Astrocyte of the cerebellum (primary cell): Measurements from ENCODE around the gene KRT79.

Source experiments
- DNase-seq: peaks from one replicate; pipeline ENCODE4 v3.0.0-alpha.2; 2011; ENCODE audit warnings: low read depth
- H3K4me3 ChIP-seq: 2 replicates; pipeline ENCODE4 v1.5.1; 2011; ENCODE audit warnings: mild to moderate bottlenecking, low read depth, low read length, moderate library complexity
- in situ Hi-C: cut with HindIII; loops from 2 replicates; pipeline ENCODE4 v1.10.0; 2017; ENCODE audit warnings: low sequenced_read_pairs
- TF ChIP-seq, protein P1 (sequence below): IDR thresholded peaks from 2 replicates; pipeline ENCODE4 v1.5.1; 2012; ENCODE audit warnings: low read length, low read depth, moderate library complexity, mild to moderate bottlenecking; ENCODE audit errors: missing control alignments

The KRT79 gene

DNA sequence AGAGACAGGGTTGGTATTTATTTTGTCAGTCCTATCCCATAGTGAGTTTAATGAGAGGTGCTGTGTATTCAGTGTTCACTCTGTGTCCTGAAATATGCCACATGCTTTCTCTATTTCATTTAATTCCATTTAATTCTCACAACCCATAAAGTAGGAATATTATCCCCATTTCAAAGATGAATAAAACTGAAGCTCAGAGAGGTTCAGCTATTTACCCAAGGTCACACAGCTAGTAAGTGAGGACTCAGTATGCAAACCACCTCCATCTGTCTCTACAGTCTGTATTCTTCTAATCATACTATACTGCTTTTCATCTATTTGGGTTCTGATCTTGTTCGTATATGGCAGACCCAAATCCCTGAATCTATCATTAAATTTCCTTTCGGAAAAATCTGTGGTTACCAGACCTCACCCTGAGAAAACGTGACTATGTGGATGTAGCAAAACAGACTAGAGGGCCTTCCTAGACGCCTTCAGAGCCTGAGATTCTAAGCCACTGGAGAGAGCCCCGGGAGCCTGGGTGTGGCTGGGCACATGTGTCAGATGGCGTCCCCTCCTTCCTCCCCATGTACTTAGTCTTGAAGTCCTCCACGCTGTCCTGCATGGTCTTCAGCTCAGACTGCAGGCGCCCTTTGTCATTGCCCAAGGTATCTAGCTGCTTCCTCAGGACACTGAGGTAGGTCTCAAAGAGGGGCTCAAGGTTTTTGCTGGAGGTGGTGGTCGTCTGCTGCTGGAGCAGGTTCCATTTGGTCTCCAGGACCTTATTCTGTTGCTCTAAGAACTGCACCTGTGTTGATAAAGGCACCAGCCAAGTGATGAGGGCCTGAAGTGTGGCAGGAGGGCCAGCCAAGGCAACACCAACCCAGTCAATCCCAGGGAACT, 22.7 kb downstream of the KRT79 start:
- DNase-seq, result no peak
- in situ Hi-C loops, result no loop called here
- no peak overlapping the region for H3K4me3 ChIP-seq
- TF ChIP-seq, protein P1, sequence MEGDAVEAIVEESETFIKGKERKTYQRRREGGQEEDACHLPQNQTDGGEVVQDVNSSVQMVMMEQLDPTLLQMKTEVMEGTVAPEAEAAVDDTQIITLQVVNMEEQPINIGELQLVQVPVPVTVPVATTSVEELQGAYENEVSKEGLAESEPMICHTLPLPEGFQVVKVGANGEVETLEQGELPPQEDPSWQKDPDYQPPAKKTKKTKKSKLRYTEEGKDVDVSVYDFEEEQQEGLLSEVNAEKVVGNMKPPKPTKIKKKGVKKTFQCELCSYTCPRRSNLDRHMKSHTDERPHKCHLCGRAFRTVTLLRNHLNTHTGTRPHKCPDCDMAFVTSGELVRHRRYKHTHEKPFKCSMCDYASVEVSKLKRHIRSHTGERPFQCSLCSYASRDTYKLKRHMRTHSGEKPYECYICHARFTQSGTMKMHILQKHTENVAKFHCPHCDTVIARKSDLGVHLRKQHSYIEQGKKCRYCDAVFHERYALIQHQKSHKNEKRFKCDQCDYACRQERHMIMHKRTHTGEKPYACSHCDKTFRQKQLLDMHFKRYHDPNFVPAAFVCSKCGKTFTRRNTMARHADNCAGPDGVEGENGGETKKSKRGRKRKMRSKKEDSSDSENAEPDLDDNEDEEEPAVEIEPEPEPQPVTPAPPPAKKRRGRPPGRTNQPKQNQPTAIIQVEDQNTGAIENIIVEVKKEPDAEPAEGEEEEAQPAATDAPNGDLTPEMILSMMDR, result no peak

DNA sequence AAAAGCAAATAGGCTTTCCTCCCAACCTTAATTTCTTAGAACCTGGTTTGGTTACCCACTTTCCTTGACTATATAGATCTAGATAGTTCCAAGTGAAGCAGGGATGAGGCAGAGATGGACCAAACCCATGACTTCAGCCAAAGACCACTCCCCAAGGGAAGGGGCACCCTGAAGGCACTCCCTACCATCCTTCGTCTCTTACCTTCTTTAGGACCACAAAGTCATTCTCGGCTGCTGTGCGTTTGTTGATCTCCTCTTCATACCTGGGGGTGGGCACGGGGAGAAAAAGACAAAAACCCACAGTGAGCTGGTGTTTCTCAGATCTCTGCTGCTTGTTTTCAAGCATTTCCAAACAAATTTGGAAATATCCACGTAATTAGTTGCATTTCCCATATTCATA, 23.6 kb downstream of the KRT79 start:
- TF ChIP-seq, protein P1, result no peak
- no peak for DNase-seq
- in situ Hi-C loops, result no loop called here
- H3K4me3 ChIP-seq, result no peak overlapping the region

DNA sequence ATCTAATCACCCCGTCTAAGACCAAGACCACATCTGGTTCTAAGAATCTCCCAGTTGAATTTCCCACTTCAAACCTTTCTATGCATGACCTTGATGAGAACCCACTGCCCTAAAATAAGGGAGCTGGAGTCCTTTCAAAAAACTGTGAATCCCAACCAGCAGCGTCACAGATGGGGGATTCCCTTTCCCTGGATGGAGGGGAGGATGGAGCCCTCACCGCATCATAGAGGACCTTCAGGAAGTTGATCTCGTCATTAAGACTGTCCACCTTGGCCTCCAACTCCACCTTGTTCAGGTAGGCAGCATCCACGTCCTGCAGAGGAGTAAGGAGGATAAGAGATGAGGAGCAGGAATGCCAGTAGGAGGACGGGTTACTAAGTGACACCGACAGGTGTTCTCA, 24.9 kb downstream of the KRT79 start:
- no peak for DNase-seq
- in situ Hi-C loops, result no loop called here
- H3K4me3 ChIP-seq, result no peak overlapping the region
- TF ChIP-seq, protein P1, result no peak

DNA sequence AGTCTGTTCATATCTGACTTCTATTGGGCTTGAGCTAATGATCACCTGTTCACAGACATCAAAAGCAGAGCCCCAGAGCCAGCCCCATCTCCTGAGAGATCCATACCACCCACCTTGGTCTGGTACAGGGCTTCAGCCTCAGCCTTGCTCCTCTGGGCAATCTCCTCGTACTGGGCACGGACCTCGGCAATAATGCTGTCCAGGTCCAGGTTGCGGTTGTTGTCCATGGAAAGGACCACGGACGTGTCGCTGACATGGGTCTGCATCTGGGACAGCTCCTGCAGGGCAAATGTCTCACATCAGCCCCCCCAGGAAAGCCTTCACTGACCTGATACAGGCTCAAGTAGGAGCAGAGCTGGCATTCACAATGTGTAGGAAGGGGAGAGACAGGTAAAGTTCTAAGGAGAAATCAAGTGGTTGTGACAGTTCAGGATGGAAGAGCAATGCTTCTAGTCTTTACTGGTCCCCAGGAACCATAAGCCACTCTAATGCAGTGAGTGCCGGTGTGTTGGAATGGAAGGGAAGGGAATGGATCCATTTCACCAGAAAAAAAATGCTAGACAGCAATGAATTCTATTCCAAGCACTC, 25.4 kb downstream of the KRT79 start:
- in situ Hi-C loops, result no loop called here
- no peak overlapping the region for H3K4me3 ChIP-seq
- TF ChIP-seq, protein P1, result no peak
- DNase-seq, result no peak

DNA sequence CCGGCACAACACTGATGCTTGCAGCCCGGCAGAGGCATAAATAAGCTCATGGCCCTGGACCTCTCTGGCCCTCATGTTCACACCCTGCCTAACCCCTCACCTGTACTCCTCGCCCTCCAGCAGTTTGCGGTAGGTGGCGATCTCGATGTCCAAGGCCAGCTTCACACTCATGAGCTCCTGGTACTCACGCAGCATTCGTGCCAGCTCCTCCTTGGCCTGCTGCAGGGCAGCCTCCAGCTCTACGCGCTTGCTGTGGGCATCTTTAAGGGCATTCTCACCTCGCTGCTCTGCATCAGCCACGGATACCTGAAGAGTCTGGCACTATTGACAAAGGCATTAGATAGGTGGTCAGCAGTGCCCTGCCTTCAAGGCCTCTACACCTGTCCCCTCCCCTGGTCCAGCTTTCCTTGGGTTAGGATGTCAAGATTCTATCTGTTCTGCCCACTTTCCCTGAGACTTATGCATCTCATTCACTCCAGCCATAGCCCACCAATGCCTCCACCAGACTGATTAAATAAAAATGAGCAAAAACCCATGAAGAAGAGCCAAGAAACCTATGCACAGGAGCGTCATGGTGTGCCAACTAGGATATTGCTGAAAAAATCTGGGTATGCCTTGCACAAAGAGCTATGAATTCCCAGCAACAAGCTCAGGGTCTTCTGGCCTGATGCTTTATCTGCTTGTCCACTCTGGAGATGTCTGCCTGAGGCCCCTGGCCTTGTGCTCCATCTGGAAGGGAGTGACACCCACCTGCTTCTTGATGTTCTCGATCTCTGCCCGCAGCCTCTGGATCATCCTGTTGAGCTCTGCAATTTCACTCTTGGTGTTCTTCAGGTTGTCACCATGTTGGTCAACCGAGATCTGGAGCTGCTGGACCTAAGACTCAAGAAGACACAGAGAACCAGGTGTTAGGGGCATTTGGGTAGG, 26.3 kb downstream of the KRT79 start:
- in situ Hi-C loops, result no loop called here
- TF ChIP-seq, protein P1, result no peak
- H3K4me3 ChIP-seq, result no peak overlapping the region
- no peak for DNase-seq

DNA sequence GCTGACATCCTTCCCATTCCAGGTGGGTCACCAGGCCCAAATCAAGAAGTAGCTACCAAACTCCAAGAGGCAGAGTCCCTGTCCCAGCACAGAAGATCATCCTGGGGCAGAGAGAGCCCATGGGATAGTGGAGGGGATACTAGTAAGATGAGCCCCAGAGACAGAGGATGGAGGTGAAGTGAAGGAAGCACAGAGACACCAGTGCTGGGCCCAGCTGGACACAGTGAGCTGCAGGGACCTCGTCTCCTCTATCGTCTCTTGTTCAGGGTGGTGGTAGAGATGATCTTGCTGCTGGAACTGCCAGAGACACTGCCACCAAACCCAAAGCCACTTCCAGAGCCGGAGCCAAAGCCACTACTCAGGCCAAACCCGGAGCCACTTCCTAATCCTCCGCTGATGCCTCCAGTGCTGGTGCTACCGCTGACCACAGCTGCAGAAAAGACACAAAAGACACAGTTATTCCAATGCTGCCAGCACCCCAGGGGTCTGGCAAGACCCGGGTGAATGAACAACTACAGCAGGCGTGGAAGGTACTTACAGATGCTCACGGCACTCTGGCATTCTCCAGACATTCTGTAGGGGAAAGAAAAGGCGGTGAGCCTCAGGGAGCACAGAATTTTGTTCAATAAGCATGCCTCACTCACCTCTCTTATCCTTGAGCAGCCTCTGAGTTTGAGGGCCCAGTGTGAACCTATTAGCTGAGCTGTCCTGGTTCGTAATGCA, 27.1 kb downstream of the KRT79 start:
- TF ChIP-seq, protein P1, result no peak
- in situ Hi-C loops, result no loop called here
- H3K4me3 ChIP-seq, result no peak overlapping the region
- DNase-seq, result no peak
